SK-N-SH treated with all-trans-retinoic acid at 6 μM for 48 hours (cell line): Measurements from ENCODE around the gene KLHL4.

Experiments used
- ATAC-seq: fragments of 200-7000 bp; cut with Tn5 transposase; 3 replicates; pipeline ENCODE4 v1.9.1; 2020; ENCODE audit warnings: mild to moderate bottlenecking, moderate library complexity
- CREB5 ChIP-seq: fragments of 250-450 bp; sonication (Bioruptor Pico); IDR thresholded peaks from 2 replicates; pipeline ENCODE4 v1.5.1; 2020; ENCODE audit warnings: low read depth, mild to moderate bottlenecking, moderate library complexity
- CSDC2 ChIP-seq: fragments of 250-450 bp; sonication (Bioruptor Pico); IDR thresholded peaks from 2 replicates; pipeline ENCODE4 v1.5.0; 2020; ENCODE audit warnings: mild to moderate bottlenecking, moderate library complexity
- CSRNP3 ChIP-seq: fragments of 250-450 bp; sonication (Bioruptor Pico); IDR thresholded peaks from 2 replicates; pipeline ENCODE4 v1.5.1; 2021; ENCODE audit warnings: mild to moderate bottlenecking, moderate library complexity
- ESRRG ChIP-seq: fragments of 250-450 bp; sonication (Bioruptor Pico); IDR thresholded peaks from 2 replicates; pipeline ENCODE4 v1.6.1; 2021; ENCODE audit warnings: mild to moderate bottlenecking
- GLIS3 ChIP-seq: fragments of 250-450 bp; sonication (Bioruptor Pico); IDR thresholded peaks from 2 replicates; pipeline ENCODE4 v1.5.0; 2020; ENCODE audit warnings: mild to moderate bottlenecking, moderate library complexity
- OSR1 ChIP-seq: fragments of 250-450 bp; sonication (Bioruptor Pico); IDR thresholded peaks from 2 replicates; pipeline ENCODE4 v1.8.0; 2022; ENCODE audit warnings: moderate library complexity, mild to moderate bottlenecking, inconsistent platforms
- PATZ1 ChIP-seq: fragments of 250-450 bp; sonication (Bioruptor Pico); IDR thresholded peaks from 2 replicates; pipeline ENCODE4 v1.8.0; 2020; ENCODE audit warnings: mild to moderate bottlenecking, moderate library complexity, borderline replicate concordance
- POU6F1 ChIP-seq: fragments of 250-450 bp; sonication (Bioruptor Pico); IDR thresholded peaks from 2 replicates; pipeline ENCODE4 v1.8.0; 2021; ENCODE audit warnings: low read depth, mild to moderate bottlenecking, moderate library complexity, borderline replicate concordance
- PPARA ChIP-seq: fragments of 250-450 bp; sonication (Bioruptor Pico); IDR thresholded peaks from 2 replicates; pipeline ENCODE4 v1.5.0; 2020; ENCODE audit warnings: mild to moderate bottlenecking, borderline replicate concordance
- RARB ChIP-seq: fragments of 250-450 bp; sonication (Bioruptor Pico); IDR thresholded peaks from 2 replicates; pipeline ENCODE4 v1.8.0; 2021; ENCODE audit warnings: mild to moderate bottlenecking, moderate library complexity
- SNAI2 ChIP-seq: fragments of 250-450 bp; sonication (Bioruptor Pico); IDR thresholded peaks from 2 replicates; pipeline ENCODE4 v1.5.0; 2020; ENCODE audit warnings: mild to moderate bottlenecking, moderate library complexity
- TCF4 ChIP-seq: fragments of 250-450 bp; sonication (Bioruptor Pico); IDR thresholded peaks from 2 replicates; pipeline ENCODE4 v1.8.0; 2021; ENCODE audit warnings: mild to moderate bottlenecking, moderate library complexity, borderline replicate concordance
- TOX ChIP-seq: fragments of 250-450 bp; sonication (Bioruptor Pico); IDR thresholded peaks from 2 replicates; pipeline ENCODE4 v1.8.0; 2021; ENCODE audit warnings: mild to moderate bottlenecking, moderate library complexity, borderline replicate concordance
- TSHZ2 ChIP-seq: fragments of 250-450 bp; sonication (Bioruptor Pico); IDR thresholded peaks from 2 replicates; pipeline ENCODE4 v1.5.0; 2020; ENCODE audit warnings: mild to moderate bottlenecking, moderate library complexity
- ZC3H10 ChIP-seq: fragments of 250-450 bp; sonication (Bioruptor Pico); IDR thresholded peaks from 2 replicates; pipeline ENCODE4 v1.5.1; 2021; ENCODE audit warnings: mild to moderate bottlenecking, moderate library complexity
- ZFP3 ChIP-seq: fragments of 250-450 bp; sonication (Bioruptor Pico); IDR thresholded peaks from 2 replicates; pipeline ENCODE4 v1.5.0; 2020; ENCODE audit warnings: mild to moderate bottlenecking, moderate library complexity
- ZFP30 ChIP-seq: fragments of 450-650 bp; formaldehyde crosslinking; IDR thresholded peaks from 2 replicates; pipeline ENCODE4 v1.5.0; 2022; ENCODE audit warnings: mild to moderate bottlenecking, moderate library complexity
- ZNF565 ChIP-seq: fragments of 450-650 bp; formaldehyde crosslinking; conservative IDR thresholded peaks from 2 replicates; pipeline ENCODE4 v1.5.0; 2020; ENCODE audit warnings: low read depth, mild to moderate bottlenecking, moderate library complexity
- ZNF8 ChIP-seq: fragments of 450-650 bp; formaldehyde crosslinking; IDR thresholded peaks from 2 replicates; pipeline ENCODE4 v1.5.0; 2020; ENCODE audit warnings: mild to moderate bottlenecking, moderate library complexity

KLHL4 gene

GRCh38 chrX:87517571-87518141, at the start of gene KLHL4:
Gene KLHL4, plus strand, starts transcription at chrX:87517802. Its CDS starts 92 bp downstream, at chrX:87517894.
- peak; percentile 19; the same call in 1 of the 3 replicates for ATAC-seq

GRCh38 chrX:87468941-87469340, 48.7 kb upstream of the KLHL4 start:
- ATAC-seq: no peak
- no peak for TF ChIP-seq PPARA (CRISPR knock-in tag)
- no peak for TF ChIP-seq ZFP30
- no peak for TF ChIP-seq CSDC2
- TF ChIP-seq ZNF8 (CRISPR knock-in tag): no peak
- TF ChIP-seq POU6F1: no peak
- no peak for TF ChIP-seq TCF4 (CRISPR knock-in tag)
- no peak for TF ChIP-seq ZNF565 (CRISPR knock-in tag)
- no peak for TF ChIP-seq OSR1 (CRISPR knock-in tag)

More at GRCh38 chrX:87517571-87518141, at the start of gene KLHL4:
- TF ChIP-seq ZNF8 (CRISPR knock-in tag): no peak
- no peak for TF ChIP-seq CSDC2
- TF ChIP-seq ZFP30: no peak
- no peak for TF ChIP-seq CREB5 (CRISPR knock-in tag)
- no peak for TF ChIP-seq ZFP3 (CRISPR knock-in tag)
- TF ChIP-seq ZC3H10: no peak
- TF ChIP-seq CSRNP3 (CRISPR knock-in tag): no peak
- TF ChIP-seq PATZ1 (CRISPR knock-in tag): no peak
- TF ChIP-seq SNAI2: no peak
- TF ChIP-seq GLIS3 (CRISPR knock-in tag): no peak
- no peak for TF ChIP-seq RARB (CRISPR knock-in tag)
- TF ChIP-seq ZNF565 (CRISPR knock-in tag): no peak
- no peak for TF ChIP-seq OSR1 (CRISPR knock-in tag)
- TF ChIP-seq POU6F1: no peak
- no peak for TF ChIP-seq TCF4 (CRISPR knock-in tag)
- TF ChIP-seq TSHZ2 (CRISPR knock-in tag): no peak
- TF ChIP-seq ESRRG: no peak
- TF ChIP-seq TOX: no peak
- TF ChIP-seq PPARA (CRISPR knock-in tag): no peak
